A549 treated with RU486 at 1 μM for 4 hours (cell line): ENCODE data around the gene EIF2A. TPM values are rescaled to one million over a fixed set of nuclear protein-coding genes. Genes with fewer than 3 reads are reported as not detected.

Experiments used
- total RNA-seq: library from RNA; stranded (reverse); fragments of 200-300 nt; extraction: Qiagen RNA extraction; gene quantifications from 5 replicates; pipeline ENCODE4 v1.2.3, GENCODE V29; 2022; ENCODE audit warnings: low read depth

The EIF2A gene
- total RNA-seq, result 68.8 to 98.8 TPM (median 75.2 TPM) in 5 replicates

DNA sequence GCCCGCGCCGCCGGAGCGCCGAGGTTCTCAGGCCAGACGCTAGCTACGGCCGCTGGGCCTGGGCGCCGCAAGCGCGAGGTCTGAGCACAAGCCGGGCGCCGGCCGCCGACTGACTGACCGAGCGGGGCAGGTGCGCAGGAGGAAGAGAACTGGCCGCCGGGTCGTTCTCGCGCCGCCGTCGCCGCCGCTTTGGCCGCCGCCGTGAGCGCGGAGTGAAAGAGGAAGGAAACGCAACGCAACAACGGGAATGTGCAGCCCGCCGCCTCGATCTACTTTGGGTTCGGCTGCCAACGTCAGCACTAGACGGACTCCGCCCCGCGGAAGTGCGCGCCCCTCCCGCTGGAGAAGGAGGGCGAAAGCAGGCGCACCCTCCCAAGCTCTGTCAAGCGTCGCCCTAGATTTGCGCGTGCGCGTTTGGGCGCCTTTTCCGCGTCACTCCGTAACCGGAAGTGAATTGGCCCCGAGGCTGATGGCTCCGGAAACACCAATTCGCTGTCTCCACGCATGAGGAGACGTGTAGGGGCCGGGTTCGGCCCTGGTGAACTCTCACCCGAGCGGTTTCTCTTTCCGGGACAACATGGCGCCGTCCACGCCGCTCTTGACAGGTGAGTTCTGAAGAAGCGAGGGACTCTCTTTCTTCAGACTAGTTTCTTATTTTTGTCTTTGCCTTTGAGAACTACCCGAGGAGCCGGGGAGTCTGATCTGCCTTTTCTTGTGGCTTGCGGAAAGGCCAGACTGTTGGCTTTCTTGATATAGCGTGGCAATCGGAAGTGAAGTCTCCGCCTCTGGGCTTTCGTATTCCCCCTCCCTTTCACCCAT lies at the start of gene EIF2A, which contains the start of gene SERP1:
TSS of gene EIF2A (plus strand) at position 562 of the 819 bp plus-strand sequence. CDS start at position 578, 16 bp downstream.
TSS of gene SERP1 (minus strand) at position 271 of the 819 bp plus-strand sequence. CDS start 361 bp downstream, outside the sequence.

DNA sequence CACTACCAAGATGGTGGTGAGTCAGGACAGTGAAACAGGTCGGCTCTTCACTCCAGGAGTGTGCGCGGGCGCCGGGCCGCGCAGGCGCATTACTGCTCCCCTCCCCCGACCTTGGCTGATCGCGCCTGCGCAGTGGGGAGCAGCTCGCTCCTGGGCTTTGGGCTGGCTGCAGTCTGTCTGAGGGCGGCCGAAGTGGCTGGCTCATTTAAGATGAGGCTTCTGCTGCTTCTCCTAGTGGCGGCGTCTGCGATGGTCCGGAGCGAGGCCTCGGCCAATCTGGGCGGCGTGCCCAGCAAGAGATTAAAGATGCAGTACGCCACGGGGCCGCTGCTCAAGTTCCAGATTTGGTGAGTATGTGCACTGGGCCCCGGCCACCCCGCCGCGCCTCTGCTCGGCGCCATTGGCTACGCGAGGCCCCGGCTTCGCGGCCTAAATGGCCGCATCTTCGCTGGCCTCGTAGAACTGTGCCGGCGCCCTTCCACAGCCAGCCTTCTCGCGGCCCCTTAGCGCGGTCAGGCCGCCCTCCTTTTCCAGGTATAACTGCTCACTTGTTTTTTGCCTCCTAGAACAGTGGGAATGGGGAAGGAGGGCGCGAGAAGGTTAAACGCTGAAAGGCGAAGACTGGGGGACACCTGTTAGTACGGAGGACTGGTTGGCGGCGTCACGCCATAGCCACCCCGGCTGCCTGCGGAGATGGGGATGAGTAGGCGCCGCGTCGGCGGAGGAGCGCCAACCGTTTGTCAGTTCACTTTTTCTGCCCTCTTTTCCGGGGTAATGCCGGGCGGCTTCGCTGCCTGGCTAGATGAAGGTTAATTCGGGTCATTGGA lies 56.8 kb downstream of the EIF2A start, which contains the start of gene SELENOT:
TSS of gene SELENOT (plus strand) at position 169 of the 827 bp plus-strand sequence. CDS start at position 211, 42 bp downstream.

Other genes starting within 250 kb of the EIF2A start
- 10.6 to 13.3 TPM (median 12.3 TPM) in 5 replicates for gene TSC22D2, start 138.5 kb upstream of the EIF2A start, total RNA-seq
- gene SERP1, start 291 bp upstream of the EIF2A start, total RNA-seq, result 58.5 to 116 TPM (median 104 TPM) in 5 replicates
- 90.4 to 111 TPM (median 104 TPM) in 5 replicates for gene SELENOT, start 56.5 kb downstream of the EIF2A start, total RNA-seq
- gene ERICH6, start 157.1 kb downstream of the EIF2A start, total RNA-seq, result 0.05 TPM in 1 of 5 replicates, not detected in the others
- gene SIAH2, start 216.4 kb downstream of the EIF2A start, total RNA-seq, result 15.3 to 21.5 TPM (median 19.7 TPM) in 5 replicates